CD4-positive, alpha-beta T cell treated with Interleukin-6 at 100 ng/mL for 8 hours (primary cell): ENCODE data around the gene OR13C3.
"Not testable (repeated sequence)": the region's sequence is repeated elsewhere in the genome, so short reads cannot be mapped to it uniquely, and the experiment has no call there.

Source experiments
- DNase-seq: peaks from one replicate; pipeline ENCODE4 v3.0.0-alpha.2; 2020; ENCODE audit warnings: mixed read lengths, low spot score

Gene OR13C3

GRCh38 chr9:104536756-104537155 is at the start of gene OR13C3:
Gene OR13C3, minus strand, starts transcription at chr9:104536856. Its CDS starts 133 bp downstream, at chr9:104536723.
- no peak for DNase-seq

- no peak for DNase-seq
These were observed 43.9 kb upstream of the OR13C3 start for GRCh38 chr9:104580562-104580961.

DNA sequence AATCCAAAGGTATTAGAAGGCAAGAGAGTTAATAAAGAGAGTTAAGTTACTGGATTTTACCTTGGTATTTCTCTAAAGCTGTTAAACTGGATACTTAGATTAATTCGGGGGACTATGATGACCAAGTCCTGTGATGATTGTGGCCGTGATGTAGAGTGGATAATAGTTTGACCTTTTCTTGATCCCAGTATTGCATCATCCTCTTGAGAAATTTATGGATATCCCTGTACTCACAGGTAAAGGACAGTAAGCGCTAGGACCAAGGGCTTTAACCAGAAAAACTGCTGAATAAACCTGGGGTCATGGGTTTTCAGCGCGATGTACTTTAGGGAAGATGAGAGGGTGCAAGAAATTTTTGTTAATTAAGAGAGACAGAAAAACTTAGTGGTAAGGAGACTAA is 40.6 kb upstream of the OR13C3 start:
- no peak for DNase-seq

DNA sequence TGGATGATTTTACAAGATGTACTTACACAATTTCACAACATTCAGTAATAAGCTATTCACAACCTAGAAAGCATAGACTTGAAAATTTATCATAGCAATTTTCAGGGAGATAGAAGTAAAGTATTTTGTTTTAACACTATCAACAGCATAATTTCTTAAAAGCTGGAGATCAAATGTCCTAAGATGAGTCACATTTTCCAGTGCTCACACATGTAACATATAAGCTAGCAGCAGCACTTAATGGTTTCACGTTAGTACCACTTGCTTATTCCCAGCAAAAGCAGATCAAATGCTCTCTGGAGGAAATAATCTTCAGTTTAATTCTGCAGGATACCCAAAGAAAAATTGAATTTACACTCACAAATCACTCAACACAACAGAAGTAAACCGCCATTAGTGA is 38.8 kb upstream of the OR13C3 start:
- no peak for DNase-seq

- DNase-seq = no peak
These were observed 36.0 kb upstream of the OR13C3 start for GRCh38 chr9:104572612-104573011.

DNA sequence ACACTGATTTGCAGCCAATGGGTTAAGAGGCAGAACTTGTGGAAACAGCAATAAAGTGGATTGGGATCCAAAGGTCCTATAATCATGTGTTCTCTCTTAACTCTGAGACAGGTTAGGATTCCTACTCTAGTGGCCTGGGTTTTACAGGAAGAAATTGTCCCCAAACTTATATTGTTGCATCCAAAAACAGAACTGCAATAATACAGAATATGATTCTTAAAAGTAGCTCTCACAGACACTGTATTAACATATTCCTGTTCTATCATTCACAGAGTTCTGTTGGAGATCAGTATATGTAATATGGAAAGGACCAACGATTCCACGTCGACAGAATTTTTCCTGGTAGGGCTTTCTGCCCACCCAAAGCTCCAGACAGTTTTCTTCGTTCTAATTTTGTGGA is 32.2 kb upstream of the OR13C3 start, which contains the start of gene OR13C8:
OR13C8 (plus strand) TSS at position 301 of the 400 bp plus-strand sequence; CDS start at position 301, 0 bp downstream.
- DNase-seq = no peak

- DNase-seq = no peak
These were observed 27.7 kb upstream of the OR13C3 start for GRCh38 chr9:104564358-104564757.

GRCh38 chr9:104556830-104557634 is 20.4 kb upstream of the OR13C3 start:
- no peak for DNase-seq

- no peak for DNase-seq
These were observed 18.9 kb upstream of the OR13C3 start for GRCh38 chr9:104555521-104555920.

DNA sequence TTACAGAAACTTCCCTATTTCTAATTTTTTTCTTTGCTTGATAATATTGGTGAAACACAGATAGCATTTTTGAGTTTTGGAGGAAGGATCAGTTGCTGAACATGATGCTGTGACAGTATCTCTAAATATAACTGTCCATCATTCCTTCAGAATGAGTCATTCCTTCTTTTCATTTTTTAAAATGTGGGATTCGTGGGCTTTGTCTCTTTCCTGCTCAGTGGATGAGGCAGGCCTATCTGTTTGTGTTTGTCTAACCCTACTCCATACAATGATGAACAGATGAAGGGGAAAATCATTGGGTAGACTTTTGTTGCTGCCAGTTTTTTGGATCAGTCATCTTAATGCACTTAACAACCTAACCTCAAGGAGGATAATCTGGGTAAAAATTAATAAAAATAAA is 16.6 kb upstream of the OR13C3 start:
- DNase-seq = no peak

DNA sequence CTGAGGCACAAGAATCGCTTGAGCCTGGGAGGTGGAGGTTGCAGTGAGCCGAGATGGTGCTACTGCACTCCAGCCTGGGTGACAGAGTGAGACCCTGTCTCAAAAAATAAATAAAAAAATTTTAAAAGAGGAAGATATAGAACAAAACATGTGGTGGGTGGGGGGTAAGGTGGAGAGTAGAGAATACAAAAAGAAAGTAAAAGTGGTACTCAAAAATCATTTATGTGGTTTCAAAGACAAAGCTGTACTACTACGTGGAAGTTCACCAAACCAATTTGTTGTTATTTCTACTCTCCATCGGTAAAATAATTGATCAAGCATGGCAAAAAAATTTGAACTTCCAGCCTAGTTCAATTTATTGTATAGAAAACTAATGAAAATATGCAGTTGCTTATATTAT is 8.0 kb upstream of the OR13C3 start:
- no peak for DNase-seq

DNA sequence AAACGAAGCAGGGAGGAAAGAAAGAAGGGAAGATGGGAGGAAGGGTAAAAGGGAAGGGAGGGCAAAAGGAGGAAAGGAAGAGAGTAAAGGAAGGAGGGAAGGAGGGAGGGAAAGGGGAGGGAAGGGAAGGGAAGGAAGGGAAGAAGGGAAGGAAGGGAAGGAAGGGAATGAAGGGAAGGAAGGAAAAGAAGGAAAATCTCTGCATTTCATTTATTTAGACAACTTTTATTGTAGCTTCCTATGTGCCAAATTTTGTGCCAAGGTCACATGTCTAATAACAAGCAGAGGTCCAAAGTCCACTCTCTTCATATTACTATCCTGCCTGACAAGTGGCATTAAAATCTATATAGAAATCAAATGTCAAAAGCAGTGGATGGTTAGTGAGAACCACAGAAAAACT is 2.6 kb upstream of the OR13C3 start:
- no peak for DNase-seq

DNA sequence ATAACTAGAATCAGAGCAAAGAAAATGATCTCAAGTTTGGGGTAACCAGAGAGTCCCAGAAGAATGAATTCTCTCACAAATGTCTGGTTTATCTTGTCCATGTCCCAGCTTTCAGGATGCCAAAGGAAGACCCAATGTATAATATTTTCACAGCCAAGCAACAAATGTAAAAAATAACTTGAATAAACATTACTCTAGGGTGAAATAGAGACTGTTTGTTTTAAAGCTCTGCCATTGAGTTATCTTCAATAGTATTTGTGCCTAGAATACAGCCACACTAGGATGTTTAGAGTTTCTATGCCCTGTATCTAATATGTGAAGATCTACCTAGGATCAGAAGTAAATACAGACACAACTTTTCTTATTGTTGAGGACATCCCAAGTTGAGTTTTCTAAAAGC is 9.5 kb downstream of the OR13C3 start, which contains the start of gene OR13C4:
OR13C4 (minus strand) TSS at position 101 of the 400 bp plus-strand sequence; CDS start at position 101, 0 bp downstream.
- DNase-seq = no peak

- not testable (repeated sequence) for DNase-seq
These were observed 16.4 kb downstream of the OR13C3 start for GRCh38 chr9:104520241-104520640.

GRCh38 chr9:104514901-104515300 is 21.8 kb downstream of the OR13C3 start:
- DNase-seq = no peak

DNA sequence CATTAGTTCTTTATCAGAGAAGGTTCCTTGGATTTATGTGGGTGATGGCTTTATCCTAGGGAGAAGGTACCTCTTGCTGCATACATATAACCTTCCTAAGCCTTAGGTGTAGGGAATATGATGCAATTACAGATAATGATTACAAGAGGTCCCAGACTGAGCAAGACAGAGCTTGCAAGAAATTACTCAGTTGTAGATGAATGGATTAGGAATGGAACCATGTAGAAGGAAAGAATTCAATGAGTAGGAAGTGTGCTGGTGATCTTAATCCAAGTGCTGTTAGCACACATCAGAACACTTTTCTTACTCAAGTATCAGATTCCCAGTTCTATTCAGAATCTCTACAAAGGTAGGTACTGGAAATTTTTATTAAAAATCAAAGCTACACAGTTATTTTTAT is 30.1 kb downstream of the OR13C3 start:
- DNase-seq = no peak

- DNase-seq = no peak
These were observed 32.7 kb downstream of the OR13C3 start, which contains the start of gene OR13F1 for GRCh38 chr9:104503963-104504362. Gene OR13F1, plus strand, starts transcription at chr9:104504263. Its CDS starts 0 bp downstream, at chr9:104504263.

- DNase-seq = no peak
These were observed 33.2 kb downstream of the OR13C3 start for GRCh38 chr9:104503440-104503839.

- no peak for DNase-seq
These were observed 41.8 kb downstream of the OR13C3 start for GRCh38 chr9:104494808-104495207.
